ENCODE results near the gene SAP130. TPM values are rescaled to one million over a fixed set of nuclear protein-coding genes. Genes with fewer than 3 reads are reported as not detected.

The SAP130 gene
- total RNA-seq (2014; rRNA removed; shearing (Covaris generic); ENCODE audit: low replicate concordance), result 1.7 and 3.5 TPM in 2 replicates

DNA sequence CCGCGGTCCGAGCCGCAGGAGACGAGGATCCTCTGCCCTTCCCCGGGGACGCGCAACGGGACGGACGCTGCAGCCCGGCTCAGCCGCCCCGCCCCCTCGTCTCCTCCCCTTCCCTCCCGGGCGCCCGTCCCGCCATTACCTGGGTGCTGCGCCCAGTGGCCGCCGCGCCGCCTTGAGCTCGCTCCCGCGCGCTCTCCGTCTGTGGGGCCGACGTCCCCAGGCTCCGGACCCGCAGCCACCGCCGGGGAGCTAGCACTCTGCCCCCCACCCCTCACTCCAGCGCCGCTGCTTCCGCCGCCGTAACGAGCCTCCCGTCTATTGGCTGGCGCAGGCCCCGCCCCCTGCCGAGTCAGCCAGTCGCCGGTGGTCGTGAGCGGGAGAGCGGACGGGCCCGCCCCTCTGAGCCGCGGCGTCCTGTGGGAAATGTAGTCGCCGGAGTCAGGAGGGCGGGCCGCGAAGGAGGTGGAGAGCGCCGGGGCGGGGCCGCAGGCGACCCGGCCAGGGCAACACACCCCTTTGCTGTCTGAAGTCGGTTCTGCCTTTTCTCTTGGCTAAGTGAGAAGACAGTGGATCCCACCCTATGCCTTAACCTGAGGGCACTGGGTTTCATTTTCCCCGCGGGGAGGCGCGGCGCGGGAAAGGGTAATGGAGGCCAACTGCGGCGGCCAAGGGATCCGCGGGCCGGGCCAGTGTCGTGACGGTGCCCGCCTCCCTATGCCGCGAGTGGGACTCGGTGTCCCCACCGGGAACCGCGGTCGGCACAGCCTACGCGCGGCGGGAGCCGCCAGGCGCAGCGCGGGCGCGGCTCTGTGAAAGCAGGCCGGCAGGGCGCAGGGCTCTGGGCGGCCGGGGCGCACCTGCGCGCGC lies at the start of gene SAP130:
TSS of gene SAP130 (minus strand) at position 259 of the 867 bp plus-strand sequence. CDS start 1,767 bp downstream, outside the sequence.
- DNase-seq (ENCODE audit: low read depth), result peak; percentile 96
- in situ Hi-C loops (cut with HindIII; ENCODE audit: low pct_unique_long_range_greater_than_20kb, low sequenced_read_pairs), result no loop called here

DNA sequence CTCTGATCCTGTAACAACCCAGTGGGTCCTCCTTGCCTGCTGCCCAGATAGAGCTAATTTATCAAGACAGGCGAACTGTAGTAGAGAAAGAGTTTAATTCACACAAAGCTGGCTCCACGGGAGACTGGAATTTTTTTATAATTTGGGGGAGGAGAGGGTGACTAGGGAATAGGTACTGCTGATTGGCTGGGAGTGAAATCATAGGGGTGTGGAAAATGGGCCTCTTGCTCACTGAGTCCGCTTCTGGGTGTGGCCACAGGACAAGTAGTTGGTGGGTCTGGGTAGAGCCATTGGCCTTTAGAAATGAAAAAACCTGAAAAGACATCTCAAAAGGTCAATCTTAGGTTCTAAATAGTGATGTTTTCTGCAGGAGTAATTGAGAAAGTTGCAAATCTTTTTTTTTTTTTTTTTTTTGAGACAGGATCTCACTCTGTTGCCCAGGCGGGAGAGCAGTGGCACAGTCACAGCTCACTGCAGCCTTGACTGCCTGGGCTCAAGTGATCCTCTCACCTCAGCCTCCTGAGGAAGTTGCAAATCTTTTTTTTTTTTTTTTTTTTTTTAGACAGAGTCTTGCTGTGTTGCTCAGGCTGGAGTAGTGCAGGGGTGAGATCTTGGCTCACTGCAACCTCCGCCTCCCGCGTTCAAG lies 48.7 kb upstream of the SAP130 start:
- in situ Hi-C loops (cut with HindIII; ENCODE audit: low pct_unique_long_range_greater_than_20kb, low sequenced_read_pairs), result no loop called here
- no peak for DNase-seq (ENCODE audit: low read depth)

DNA sequence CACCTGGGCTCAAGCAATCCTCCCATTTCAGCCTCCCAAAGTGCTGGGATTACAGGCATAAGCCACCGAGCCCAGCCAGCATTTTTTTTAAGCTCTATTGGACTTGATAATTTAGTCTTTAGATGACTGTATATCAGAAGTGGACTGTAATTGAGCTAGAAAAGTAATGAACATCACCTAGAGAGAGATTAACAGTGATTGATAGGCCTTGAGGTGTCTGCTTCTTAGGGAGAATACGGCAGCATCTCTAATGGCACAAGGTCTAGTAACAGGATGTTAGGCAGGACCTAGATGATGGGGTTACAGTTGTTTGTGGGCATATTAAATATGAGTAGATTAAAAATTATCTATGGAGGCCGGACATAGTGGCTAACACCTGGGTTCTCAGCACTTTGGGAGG lies 45.4 kb upstream of the SAP130 start:
- DNase-seq (ENCODE audit: low read depth), result no peak
- in situ Hi-C loops (cut with HindIII; ENCODE audit: low pct_unique_long_range_greater_than_20kb, low sequenced_read_pairs), result no loop called here

DNA sequence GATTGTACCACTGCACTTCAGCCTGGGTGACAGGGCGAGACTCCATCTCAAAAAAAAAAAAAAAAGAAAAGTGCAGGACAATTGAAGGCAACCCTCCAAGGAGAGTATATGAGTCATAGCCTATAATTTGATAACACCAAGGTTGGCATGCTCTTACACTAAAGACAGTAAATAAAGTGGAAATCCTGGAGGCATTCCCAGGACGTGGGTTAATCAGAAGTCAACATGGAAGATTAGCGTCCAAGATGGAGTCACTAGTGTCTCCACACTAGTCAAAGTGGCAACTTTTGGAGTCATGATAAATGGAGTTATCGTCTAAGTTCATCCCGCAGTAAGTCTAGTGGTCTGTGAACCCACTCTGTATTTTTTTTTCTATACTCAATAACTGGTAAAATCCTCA lies 41.9 kb upstream of the SAP130 start:
- in situ Hi-C loops (cut with HindIII; ENCODE audit: low pct_unique_long_range_greater_than_20kb, low sequenced_read_pairs), result no loop called here
- no peak for DNase-seq (ENCODE audit: low read depth)

DNA sequence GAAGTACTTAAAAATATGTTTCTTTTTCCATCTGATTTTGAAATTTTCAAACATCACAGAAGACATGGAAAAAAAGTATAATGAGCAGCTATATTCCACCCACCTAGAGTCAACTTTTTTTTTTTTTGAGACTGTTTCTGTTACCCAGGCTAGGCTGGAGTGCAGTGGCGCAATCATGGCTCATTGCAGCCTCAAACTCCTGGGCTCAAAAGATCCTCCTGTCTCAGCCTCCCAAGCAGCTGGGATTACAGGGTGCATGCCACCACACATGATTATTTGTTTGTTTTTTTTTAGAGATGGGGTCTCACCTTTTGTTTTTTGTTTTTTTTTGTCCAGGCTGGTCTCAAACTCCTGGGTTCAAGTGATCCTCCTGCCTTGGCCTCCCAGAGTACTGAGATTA lies 36.5 kb upstream of the SAP130 start:
- DNase-seq (ENCODE audit: low read depth), result no peak
- in situ Hi-C loops (cut with HindIII; ENCODE audit: low pct_unique_long_range_greater_than_20kb, low sequenced_read_pairs), result no loop called here

DNA sequence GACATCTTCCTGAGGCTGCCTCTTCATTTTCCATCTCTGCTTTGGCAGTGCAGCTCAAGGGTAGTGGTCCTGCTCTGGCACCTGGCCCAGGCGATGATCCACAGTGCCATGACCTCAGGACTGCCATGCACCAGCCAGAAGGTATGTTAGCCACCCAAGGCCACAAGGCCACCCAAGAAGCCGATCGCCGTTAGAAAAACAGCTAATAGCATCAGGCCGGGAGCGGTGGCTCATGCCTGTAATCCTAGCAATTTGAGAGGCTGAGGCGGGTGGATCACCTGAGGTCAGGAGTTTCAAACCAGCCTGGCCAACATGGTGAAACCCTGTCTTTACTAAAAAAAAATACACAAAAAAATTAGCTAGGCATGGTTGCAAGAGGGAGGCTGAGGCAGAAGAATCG lies 34.7 kb upstream of the SAP130 start:
- DNase-seq (ENCODE audit: low read depth), result no peak
- in situ Hi-C loops (cut with HindIII; ENCODE audit: low pct_unique_long_range_greater_than_20kb, low sequenced_read_pairs), result no loop called here

DNA sequence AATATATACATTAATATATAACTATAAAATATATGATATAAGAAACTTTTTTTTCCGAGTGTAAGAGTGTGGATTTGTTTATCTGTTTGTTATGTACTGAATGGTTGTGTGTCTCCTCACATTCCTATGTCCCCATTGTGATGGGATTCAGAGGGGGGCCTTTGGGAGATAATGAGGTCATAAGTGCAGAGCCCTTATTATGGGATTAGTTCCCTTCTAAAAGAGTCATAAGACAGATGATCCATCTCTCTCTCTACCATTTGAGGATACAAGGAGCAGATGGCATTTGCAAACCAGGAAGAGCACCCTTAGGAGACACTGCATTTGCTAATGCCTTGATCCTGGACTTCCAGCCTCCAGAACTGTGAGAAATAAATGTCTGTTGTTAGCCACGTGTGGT lies 30.3 kb upstream of the SAP130 start:
- in situ Hi-C loops (cut with HindIII; ENCODE audit: low pct_unique_long_range_greater_than_20kb, low sequenced_read_pairs), result no loop called here
- no peak for DNase-seq (ENCODE audit: low read depth)

DNA sequence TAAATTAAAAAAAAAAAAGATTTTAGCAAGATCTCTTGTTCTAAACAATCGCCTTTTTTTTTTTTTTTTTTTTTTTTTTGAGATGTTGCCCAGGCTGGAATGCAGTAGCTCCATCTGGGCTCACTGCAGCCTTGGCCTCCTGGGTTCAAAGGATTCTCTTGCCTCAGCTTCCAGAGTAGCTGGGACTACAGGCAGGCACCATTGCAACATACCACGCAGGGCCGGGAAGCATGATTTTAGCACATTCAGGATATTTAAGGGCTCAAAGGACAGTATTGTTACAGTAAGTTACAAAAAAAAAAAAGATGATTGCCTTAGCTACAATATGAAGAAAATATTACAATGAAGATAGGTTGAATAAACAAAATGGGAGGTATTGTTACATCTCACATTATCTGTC lies 29.5 kb upstream of the SAP130 start:
- DNase-seq (ENCODE audit: low read depth), result no peak
- in situ Hi-C loops (cut with HindIII; ENCODE audit: low pct_unique_long_range_greater_than_20kb, low sequenced_read_pairs), result no loop called here

DNA sequence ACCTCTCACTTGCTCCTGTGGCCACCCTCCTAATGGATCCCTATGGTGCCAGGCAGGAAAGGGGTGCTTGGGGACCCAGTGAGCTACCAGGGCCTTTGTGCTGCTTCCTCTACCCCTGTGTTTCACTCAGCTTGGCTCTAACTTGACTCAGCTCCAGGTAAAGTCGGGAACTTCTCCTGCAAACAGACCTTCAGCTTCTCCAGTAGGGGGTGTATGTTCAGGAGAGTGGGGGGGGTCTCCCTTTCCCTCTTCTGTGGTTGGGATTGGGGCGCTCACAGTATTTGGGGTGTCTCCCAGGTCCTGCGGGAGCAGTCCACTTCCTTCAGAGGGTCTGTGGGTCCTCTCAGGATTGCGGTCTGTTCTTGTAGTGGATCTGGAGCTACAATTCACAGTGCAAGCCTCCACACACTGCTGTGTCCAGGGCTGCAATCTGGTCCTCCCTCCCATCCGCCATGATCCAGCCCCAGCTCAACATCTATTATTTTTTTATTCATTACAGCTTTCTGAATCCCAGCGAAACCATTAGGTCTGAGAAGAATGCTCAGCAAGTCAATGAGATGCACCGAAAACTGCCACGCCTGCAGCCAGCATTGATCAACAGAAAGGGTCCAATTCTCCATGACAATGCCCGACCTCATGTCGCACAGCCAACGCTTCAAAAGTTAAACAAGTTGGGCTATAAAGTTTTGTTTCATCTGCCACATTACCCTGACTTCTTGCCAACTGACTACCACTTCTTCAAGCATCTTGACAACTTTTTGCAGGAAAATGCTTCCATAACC lies 26.4 kb upstream of the SAP130 start:
- in situ Hi-C loops (cut with HindIII; ENCODE audit: low pct_unique_long_range_greater_than_20kb, low sequenced_read_pairs), result no loop called here
- DNase-seq (ENCODE audit: low read depth), result no peak

DNA sequence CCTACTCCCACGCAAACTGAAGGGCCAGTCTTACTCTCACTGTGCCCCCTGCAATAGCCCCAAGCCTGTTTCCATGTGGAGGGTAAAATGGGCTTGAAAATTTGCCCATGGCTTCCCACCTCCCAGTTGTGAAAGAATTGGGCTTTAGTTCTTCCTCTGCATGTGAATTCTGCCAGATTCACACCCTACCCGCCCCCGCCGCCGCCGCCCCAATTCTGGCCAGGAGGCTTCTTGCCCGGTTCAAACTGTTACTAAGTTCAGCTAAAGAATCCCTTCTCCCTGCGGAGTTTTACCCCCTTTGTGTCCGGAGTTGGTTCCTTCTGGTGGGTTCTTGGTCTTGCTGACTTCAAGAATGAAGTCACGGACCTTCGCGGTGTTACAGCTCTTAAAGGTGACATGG lies 25.5 kb upstream of the SAP130 start:
- in situ Hi-C loops (cut with HindIII; ENCODE audit: low pct_unique_long_range_greater_than_20kb, low sequenced_read_pairs), result no loop called here
- no peak for DNase-seq (ENCODE audit: low read depth)

DNA sequence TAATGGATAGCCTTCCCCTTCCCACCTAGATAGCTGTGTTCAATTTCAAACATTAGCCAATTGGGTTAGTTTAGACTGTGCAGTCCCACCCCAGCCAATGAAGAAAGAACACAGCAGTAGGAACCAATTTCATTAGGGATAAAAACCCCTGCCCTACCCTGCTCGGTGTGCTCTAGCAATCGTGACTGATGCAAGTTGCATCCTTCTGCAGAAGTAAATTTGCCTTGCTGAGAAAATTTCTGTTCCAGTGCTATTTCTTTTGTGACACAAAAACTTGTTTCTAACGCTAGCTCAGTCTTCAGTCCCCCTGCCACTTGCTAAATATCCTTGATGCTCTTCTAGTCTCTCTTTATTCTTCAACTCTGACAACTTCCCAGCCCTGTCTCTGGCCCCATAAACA lies 15.2 kb upstream of the SAP130 start:
- no peak for DNase-seq (ENCODE audit: low read depth)

DNA sequence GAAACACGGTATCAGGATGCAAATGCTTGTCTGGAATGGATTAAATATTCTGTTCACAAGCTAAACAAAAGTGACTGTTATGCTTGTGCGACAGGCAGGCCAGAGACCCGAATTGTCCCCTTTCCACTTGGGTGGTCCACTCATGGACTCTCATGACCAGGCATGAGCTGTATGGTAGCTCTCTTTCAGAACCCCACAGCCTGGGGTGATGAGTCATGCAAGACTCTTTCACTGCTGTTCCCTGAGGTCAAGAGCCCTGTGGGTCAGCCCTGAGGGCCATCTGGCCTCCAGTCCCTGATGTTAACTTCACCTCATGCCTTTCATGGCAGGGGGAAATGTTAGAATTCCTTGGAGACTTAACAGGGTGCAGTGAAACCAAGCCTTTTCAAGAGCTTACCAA lies 13.7 kb upstream of the SAP130 start:
- DNase-seq (ENCODE audit: low read depth), result no peak
- in situ Hi-C loops (cut with HindIII; ENCODE audit: low pct_unique_long_range_greater_than_20kb, low sequenced_read_pairs), result no loop called here

More for the DNA sequence above, 15.2 kb upstream of the SAP130 start:
- in situ Hi-C loops (cut with HindIII; ENCODE audit: low pct_unique_long_range_greater_than_20kb, low sequenced_read_pairs), result no loop called here

DNA sequence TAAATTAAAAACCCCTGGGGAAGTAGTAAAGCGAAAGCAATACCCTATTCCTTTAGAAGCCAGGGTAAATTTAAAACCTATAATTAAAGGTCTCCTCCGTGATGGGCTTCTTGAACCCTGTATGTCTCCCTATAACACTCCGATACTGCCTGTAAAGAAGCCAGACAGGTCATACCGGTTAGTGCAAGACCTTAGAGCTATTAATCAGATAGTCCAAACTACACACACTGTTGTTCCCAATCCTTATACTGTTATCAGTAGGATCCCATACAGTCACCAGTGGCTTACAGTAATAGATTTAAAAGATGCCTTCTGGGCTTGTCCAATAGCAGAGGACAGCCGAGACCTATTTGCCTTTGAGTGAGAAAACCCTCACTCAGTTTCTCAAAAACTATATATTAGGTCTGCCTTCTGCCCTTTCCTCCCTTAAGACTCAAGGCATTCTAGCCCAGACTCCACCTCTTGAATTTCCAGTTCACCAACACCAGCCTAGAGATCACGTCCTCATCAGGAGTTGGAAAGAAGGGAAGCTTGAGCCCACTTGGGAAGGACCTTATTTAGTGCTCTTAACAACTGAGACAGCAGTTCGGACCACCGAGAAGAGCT lies 12.4 kb upstream of the SAP130 start:
- in situ Hi-C loops (cut with HindIII; ENCODE audit: low pct_unique_long_range_greater_than_20kb, low sequenced_read_pairs), result no loop called here
- DNase-seq (ENCODE audit: low read depth), result no peak

DNA sequence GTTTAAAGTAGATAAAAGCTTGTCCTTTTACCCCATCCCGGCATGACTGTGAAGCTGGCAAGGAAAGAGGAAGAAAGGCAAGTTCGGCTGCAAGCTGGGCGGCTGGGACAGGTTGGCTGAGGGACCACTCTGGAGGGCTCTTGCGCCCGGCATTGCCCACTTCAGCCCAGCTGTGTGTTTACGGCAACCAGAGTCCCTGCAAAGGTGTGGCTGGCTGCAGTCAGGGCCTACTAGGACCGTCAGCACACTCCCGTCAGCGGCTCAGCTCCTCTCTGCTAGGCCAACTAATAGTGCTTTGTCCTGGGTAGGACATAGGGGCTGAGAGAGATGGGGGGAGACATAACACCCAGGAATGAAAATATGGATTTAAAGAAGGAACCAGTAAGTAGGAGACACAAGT lies 11.7 kb upstream of the SAP130 start:
- no peak for DNase-seq (ENCODE audit: low read depth)
- in situ Hi-C loops (cut with HindIII; ENCODE audit: low pct_unique_long_range_greater_than_20kb, low sequenced_read_pairs), result no loop called here

DNA sequence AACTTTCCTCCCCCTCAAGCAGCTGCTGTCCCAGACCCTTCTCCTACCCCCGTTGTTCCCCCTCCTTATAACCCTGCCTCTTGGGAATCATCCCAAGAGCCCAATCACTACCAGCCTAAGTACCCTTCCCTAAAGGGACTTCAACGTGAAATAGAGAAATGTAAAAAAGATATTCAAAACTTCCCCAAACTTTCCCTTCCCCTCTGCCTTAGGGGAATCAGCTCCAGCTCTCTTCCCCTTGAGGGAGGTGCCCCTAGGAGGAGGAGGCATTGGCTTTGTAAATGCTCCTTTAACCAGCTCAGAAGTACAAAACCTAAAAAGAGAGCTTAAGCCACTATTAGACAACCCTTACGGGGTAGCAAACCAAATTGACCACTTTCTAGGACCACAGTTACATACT lies 10.6 kb upstream of the SAP130 start:
- in situ Hi-C loops (cut with HindIII; ENCODE audit: low pct_unique_long_range_greater_than_20kb, low sequenced_read_pairs), result no loop called here
- DNase-seq (ENCODE audit: low read depth), result no peak

DNA sequence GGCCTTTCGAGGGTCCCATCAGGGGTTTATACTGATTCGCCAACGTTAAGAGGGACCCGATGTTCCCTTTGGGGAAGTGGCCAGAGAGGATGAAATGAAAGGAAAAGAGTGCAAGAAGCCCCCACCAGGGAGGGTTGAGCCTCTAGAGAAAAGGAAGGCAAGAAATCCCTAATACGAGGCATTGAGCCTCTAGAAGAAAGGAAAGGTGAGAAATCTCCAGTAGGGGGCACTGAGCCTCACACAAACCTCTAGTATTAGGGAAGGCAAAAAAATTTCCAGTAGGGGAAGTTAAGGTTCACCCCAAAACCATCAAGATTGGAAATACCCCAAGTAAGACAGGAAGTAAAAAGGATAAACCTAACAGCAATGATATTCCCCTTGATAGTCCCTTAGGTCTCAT lies 9.8 kb upstream of the SAP130 start:
- in situ Hi-C loops (cut with HindIII; ENCODE audit: low pct_unique_long_range_greater_than_20kb, low sequenced_read_pairs), result no loop called here
- no peak for DNase-seq (ENCODE audit: low read depth)

DNA sequence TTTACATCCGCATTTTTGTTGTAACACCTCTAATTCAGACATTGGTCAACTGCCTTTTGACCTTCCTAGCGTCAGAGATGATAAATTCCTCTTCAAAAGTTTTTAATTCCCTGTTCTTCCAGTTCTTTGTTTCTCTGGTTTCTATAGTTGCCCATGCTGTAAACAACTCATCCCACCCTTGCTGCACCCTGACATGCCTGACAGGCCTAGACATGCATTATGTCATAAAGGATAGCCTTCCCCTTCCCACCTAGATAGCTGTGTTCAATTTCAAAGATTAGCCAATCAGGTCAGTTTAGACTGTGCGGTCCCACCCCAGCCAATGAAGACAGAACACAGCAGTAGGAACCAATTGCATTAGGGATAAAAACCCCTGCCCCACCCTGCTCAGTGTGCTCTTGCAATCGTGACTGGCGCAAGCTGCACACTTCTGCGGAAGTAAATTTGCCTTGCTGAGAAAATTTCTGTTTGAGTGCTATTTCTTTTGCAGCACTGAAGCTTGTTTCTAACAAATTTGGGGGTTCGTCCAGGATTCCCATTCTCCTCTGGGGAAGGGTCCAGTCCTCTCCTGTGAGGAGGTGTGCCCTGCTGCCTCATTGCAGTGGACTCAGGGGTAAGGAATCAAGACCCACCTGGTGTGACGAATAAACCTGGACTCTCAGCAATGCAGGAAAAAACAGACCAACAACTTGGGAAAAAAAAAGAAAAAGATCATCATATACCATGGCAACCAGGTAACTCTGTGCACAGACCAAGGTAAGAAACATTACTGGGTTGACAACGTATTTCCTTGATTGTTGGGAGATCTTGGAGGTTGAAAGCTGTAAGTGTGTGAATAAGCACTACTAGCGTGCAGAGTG lies 9.1 kb upstream of the SAP130 start:
- in situ Hi-C loops (cut with HindIII; ENCODE audit: low pct_unique_long_range_greater_than_20kb, low sequenced_read_pairs), result no loop called here
- DNase-seq (ENCODE audit: low read depth), result no peak

DNA sequence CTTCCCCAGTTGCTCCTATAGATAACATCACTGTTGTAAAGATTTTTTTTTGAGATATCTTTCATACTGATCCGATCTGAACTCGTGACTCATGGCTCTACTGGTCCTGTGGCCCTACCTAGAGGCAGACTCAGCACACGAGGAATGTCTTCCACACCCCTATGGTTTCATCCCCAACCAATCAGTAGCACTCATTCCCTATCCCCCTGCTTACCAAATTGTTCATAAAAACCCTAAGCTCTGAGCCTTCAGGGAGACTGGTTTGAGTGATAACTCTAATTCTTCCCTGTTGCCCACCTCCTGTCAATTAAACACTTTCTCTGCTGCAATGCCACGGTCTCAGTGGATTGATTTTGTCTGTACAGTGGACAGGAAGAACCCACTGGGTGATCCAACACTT lies 4.2 kb upstream of the SAP130 start:
- in situ Hi-C loops (cut with HindIII; ENCODE audit: low pct_unique_long_range_greater_than_20kb, low sequenced_read_pairs), result no loop called here
- DNase-seq (ENCODE audit: low read depth), result no peak

Measured in Caki2 (cell line).